GM19043 (cell line): ENCODE data around the gene NUDT14.

ENCODE experiments used
- ATAC-seq: cut with Tn5 transposase; IDR thresholded peaks from one replicate; pipeline ENCODE4 v1.9.1; 2021; ENCODE audit warnings: low read depth; ENCODE audit not compliant: unreplicated experiment

The NUDT14 gene

GRCh38 chr14:105138021-105138541 is 43.0 kb downstream of the NUDT14 start:
- ATAC-seq, result no peak

DNA sequence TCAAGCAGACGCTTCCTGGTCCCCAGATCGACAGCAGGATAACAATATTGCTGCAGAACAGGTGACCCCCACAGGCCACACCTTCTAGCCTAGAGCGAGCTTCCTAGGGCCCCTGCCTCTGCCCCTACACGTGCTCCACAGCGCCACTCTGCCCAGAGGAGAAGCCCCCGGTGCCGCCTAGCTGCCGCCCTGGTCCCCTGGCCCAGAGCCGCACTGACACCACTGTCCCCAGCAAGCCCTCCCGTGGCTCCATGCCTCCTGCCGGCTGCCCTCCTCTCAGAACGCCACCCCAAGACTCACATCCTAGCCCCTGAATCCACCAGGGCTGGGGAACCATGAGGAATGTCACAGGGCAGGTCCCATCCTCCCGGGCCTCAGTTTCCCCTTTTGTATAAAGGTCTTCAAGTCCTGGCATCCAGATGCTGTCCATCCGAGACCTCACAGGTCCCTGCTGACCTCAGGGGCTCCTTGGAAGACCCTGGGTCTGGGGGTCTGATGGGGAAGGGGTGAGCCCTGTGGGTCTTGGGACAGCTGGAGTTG is 43.6 kb downstream of the NUDT14 start:
- no peak for ATAC-seq

DNA sequence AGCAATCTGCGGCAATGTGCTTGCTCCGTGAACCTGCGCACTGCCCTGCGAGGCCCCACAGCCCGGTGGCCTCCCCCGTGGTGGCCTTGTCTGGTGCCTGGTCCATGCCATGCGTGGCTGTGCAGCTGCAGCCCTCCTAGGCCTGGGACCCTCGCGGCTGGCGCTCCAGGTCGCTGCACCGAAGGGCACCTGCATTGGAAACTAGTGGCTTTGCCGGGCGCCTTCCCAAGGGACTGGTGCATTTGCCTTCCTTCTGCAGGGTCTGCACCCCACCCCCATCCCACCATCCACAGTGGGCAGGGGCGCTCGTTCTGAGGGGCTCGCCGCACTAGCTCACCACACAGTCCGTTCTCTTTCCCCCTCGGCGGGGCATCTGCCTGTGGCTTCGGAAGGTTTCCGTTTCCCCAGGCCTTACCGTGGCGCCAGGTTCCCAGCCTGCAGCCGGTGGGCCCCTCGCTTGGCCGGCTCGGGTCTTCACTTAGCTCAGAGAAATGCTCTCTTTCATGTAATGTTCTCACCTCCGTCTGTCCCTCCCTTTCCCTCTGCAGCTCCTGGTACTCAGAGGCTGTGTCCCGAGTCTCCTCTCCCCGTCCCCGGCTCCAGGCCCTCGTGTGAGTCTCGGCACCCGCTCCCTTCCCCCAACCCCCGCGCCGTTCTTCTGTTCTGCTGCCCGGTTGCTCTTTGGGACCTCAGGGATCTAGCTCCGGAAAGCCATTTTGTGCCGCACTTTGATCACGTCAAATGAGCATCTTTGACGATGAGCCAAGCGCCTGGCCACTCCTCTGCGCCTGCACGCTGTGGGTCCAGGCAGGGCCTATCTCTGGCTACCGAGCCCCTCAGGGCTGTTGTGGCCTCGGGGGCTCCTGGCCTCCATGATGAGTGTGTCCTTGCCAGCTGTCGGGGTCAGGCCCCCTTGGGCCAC is 44.5 kb downstream of the NUDT14 start:
- ATAC-seq, result no peak

DNA sequence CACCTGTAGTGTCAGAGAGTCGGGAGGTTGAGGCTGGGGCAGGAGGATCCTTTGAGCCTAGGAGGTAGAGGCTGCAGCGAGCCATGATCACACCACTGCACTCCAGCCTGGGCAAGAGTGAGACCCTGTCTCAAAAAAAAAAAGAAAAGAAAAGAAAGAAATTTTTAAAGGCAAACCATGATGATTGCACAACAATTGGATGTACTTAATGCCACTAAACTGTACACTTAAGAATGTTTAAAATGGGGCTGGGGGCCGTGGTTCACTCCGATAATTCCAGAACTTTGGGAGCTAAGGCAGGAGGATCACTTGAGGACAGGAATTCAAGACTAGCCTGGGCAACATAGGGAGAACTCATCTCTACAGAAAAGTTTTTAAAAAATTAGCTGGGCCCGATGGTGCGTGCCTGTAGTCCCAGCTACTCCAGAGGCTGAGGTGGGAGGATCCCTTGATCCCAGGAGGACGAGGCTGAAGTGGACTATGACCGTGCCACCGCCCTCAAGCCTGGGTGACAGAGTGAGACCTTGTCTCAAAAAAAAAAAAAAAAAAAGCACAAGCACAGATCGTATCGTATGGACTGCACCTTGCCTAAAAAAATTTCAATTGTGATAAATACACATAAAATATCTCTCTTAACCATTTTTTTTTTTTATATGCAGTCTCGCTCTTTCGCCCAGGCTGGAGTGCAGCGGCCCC is 45.3 kb downstream of the NUDT14 start:
- no peak for ATAC-seq

GRCh38 chr14:105132921-105133654 is 48.0 kb downstream of the NUDT14 start:
- no peak for ATAC-seq

GRCh38 chr14:105131241-105131640 is 49.9 kb downstream of the NUDT14 start:
- ATAC-seq, result no peak

GRCh38 chr14:105128059-105128458 is 53.1 kb downstream of the NUDT14 start:
- no peak for ATAC-seq

- no peak for ATAC-seq
Observed at GRCh38 chr14:105126981-105127329, 54.2 kb downstream of the NUDT14 start.

DNA sequence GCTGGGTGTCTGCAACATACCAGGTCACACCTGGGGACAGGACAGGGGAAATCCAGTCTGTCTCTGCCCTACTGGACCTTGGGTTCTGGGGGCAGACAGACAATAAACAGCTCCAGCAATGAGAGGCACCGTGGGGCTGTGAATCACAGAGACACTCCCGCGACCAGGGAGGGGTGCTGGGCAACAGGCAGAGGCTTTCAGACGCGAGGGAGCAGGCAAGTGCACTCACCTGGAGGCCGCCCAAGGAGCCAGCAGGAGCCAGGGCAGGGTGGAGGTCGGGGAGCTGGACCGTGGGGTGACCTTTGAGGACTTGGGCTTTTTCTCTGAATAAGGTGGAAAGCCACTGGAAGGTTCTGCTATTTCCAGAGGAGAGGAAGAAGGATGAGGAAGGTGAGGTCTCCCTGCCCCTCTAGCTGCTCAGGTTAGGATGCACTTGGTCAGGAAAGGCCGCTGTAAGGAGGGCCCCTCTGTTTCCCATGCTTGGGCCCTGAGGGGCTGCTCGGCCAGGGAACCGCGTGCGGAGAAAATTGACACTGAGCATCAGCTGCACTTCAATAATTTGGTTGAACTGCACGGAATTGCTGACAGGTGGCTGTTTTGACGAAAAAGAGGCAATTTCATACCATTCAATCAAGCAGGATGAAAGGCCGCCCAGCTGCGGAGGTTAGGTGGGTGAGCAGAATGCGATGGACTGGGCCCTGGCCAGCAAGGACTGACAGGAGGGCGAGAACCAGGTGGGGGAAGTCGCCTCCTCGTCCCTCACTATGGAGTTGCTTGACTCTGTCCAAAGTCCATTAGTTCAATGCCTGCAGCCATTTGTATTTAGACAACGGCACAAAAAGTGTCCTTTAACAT is 54.8 kb downstream of the NUDT14 start:
- no peak for ATAC-seq

DNA sequence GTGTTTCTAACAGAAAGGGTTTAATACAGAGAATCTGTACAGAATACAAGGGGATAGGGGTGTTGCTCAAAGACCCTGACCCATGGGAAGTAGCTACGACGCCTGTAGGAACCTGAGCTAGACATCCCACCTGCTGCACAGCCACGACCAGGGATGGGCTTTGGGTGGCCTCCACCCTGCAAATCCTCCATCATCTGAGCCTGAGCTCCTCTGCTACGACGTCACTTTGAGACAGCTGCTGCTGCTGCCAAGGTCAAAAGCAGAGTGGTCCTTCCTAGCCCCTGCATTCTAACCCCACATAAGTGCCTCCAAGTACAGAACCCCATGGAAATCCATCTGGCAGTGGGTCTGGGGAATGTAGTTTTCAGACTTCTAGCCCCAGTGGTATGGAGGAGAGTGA is 56.3 kb downstream of the NUDT14 start:
- no peak for ATAC-seq

- no peak for ATAC-seq
Observed at GRCh38 chr14:105123981-105124765, 56.9 kb downstream of the NUDT14 start.

- no peak for ATAC-seq
Observed at GRCh38 chr14:105123064-105123665, 57.9 kb downstream of the NUDT14 start.
